SK-N-SH (cell line): ENCODE measurements around the gene C1RL. TPM values are rescaled to one million over a fixed set of nuclear protein-coding genes. Genes with fewer than 3 reads are reported as not detected.
"Not testable (repeated sequence)": the region's sequence is repeated elsewhere in the genome, so short reads cannot be mapped to it uniquely, and the experiment has no call there.

ENCODE experiments used
- CTCF ChIA-PET: fragments of 300-600, 350-600 bp; formaldehyde crosslinking; extraction: SDS; loops from one replicate; lab custom pipeline; 2021; lab: Yijun Ruan, JAX
- POLR2A ChIA-PET: fragments of 350-600 bp; sonication (Branson Sonifier 250); formaldehyde crosslinking; extraction: SDS; loops from one replicate; lab custom pipeline; 2020; ENCODE audit warnings: antibody characterized with exemption, inconsistent platforms; lab: Yijun Ruan, JAX
- DNase-seq: peaks from one replicate; pipeline ENCODE4 v3.0.0; 2012
- H2AFZ ChIP-seq: fragments of 200-600 bp; sonication (generic); 2 replicates; pipeline ENCODE4 v1.8.1; 2016; ENCODE audit warnings: antibody characterized with exemption, mild to moderate bottlenecking, low read depth
- H3F3A ChIP-seq: fragments of 200-600 bp; sonication (generic); replicated peaks from 2 replicates; pipeline ENCODE3; 2016; ENCODE audit warnings: antibody characterized with exemption, mild to moderate bottlenecking; ENCODE audit not compliant: insufficient read depth
- H3K27ac ChIP-seq, 2 experiments: fragments of 200-500 bp in 1 of 2; fragments of 200-600 bp in 1 of 2; sonication (Bioruptor generic) in 1 of 2; sonication (generic), shearing (Covaris generic) in 1 of 2; 2 replicates each; pipeline versions ENCODE4 v1.5.1 to v1.6.1; 2014 to 2016; ENCODE audit warnings: low read depth in 2 of 2, inconsistent platforms in 1 of 2, low read length in 1 of 2, mild to moderate bottlenecking in 1 of 2, mixed read lengths in 1 of 2
- H3K27me3 ChIP-seq: fragments of 200-600 bp; sonication (generic), shearing (Covaris generic); 2 replicates; pipeline ENCODE4 v1.6.1; 2016; ENCODE audit warnings: mixed run types; ENCODE audit not compliant: insufficient read depth
- H3K36me3 ChIP-seq, 2 experiments: fragments of 200-500 bp in 1 of 2; fragments of 200-600 bp in 1 of 2; sonication (Bioruptor generic) in 1 of 2; sonication (generic) in 1 of 2; replicated peaks in 1 of 2; 2 replicates each; pipeline versions ENCODE3 to v1.5.1; 2014 to 2016; ENCODE audit warnings: low read length in 1 of 2, mild to moderate bottlenecking in 1 of 2; ENCODE audit not compliant: insufficient read depth in 2 of 2, control insufficient read depth in 1 of 2
- H3K4me1 ChIP-seq, 2 experiments: fragments of 200-500 bp in 1 of 2; fragments of 200-600 bp in 1 of 2; sonication (Bioruptor generic) in 1 of 2; sonication (generic), shearing (Covaris generic) in 1 of 2; 2 replicates each; pipeline versions ENCODE4 v1.5.1 to v1.6.1; 2014 to 2016; ENCODE audit warnings: low read depth in 1 of 2, low read length in 1 of 2, mixed run types in 1 of 2; ENCODE audit not compliant: insufficient read depth in 2 of 2, control insufficient read depth in 1 of 2
- H3K4me2 ChIP-seq: fragments of 200-600 bp; sonication (generic), shearing (Covaris generic); 2 replicates; pipeline ENCODE4 v1.6.1; 2017; ENCODE audit warnings: mixed run types
- H3K4me3 ChIP-seq, 2 experiments: fragments of 200-500 bp in 1 of 2; fragments of 200-600 bp in 1 of 2; sonication (Bioruptor generic) in 1 of 2; sonication (generic), shearing (Covaris generic) in 1 of 2; 2 replicates each; pipeline versions ENCODE4 v1.5.1 to v1.8.1; 2014 to 2016; ENCODE audit warnings: low read depth in 2 of 2, inconsistent platforms in 1 of 2, low read length in 1 of 2, mild to moderate bottlenecking in 1 of 2, mixed read lengths in 1 of 2, moderate library complexity in 1 of 2
- H3K79me2 ChIP-seq: fragments of 200-600 bp; sonication (generic); 2 replicates; pipeline ENCODE4 v1.8.1; 2017; ENCODE audit warnings: mild to moderate bottlenecking; ENCODE audit not compliant: insufficient read depth
- H3K9ac ChIP-seq: fragments of 200-600 bp; sonication (generic); 2 replicates; pipeline ENCODE4 v1.6.1; 2017; ENCODE audit warnings: mixed run types
- H3K9me2 ChIP-seq: fragments of 200-600 bp; sonication (generic); 2 replicates; pipeline ENCODE4 v1.6.1; 2017; ENCODE audit warnings: mixed run types
- H3K9me3 ChIP-seq: fragments of 200-600 bp; sonication (generic); 2 replicates; pipeline ENCODE4 v1.6.1; 2017; ENCODE audit warnings: mixed run types, mild to moderate bottlenecking, moderate library complexity
- H4K20me1 ChIP-seq: fragments of 200-600 bp; sonication (generic); 2 replicates; pipeline ENCODE4 v1.6.1; 2017; ENCODE audit warnings: mild to moderate bottlenecking, mixed run types; ENCODE audit not compliant: insufficient read depth
- CTCF ChIP-seq: fragments of 200-600 bp; sonication (generic); IDR thresholded peaks from 2 replicates; pipeline ENCODE4 v1.6.1; 2017; ENCODE audit warnings: antibody characterized with exemption, mild to moderate bottlenecking, moderate library complexity
- EP300 ChIP-seq, 2 experiments: IDR thresholded peaks; 2 replicates each; pipeline versions ENCODE4 v1.4.0 to v1.6.1; 2012; ENCODE audit warnings: borderline replicate concordance in 1 of 2, low read depth in 1 of 2, low read length in 1 of 2
- FOSL2 ChIP-seq: IDR thresholded peaks from 2 replicates; pipeline ENCODE4 v1.4.0; 2012; ENCODE audit warnings: low read depth, mild to moderate bottlenecking, moderate library complexity, borderline replicate concordance
- FOXJ3 ChIP-seq: sonication (generic); formaldehyde crosslinking; IDR thresholded peaks from 2 replicates; pipeline ENCODE4 v1.5.1; 2020; ENCODE audit warnings: mild to moderate bottlenecking, missing genetic modification reagents
- MEF2A ChIP-seq: IDR thresholded peaks from 2 replicates; pipeline ENCODE4 v1.4.0; 2012; ENCODE audit warnings: low read depth, borderline replicate concordance
- RAD21 ChIP-seq: IDR thresholded peaks from 2 replicates; pipeline ENCODE4 v1.6.1; 2012; ENCODE audit warnings: mild to moderate bottlenecking, low read length
- TEAD4 ChIP-seq: IDR thresholded peaks from 2 replicates; pipeline ENCODE4 v1.4.0; 2012; ENCODE audit warnings: mild to moderate bottlenecking, borderline replicate concordance; ENCODE audit not compliant: insufficient read depth
- WGBS: methylation state at CpG from one replicate; pipeline ENCODE4 v1.1.6; 2017; ENCODE audit warnings: low lambda C conversion rate; 5-methylcytosine and 5-hydroxymethylcytosine counted together
- polyA plus RNA-seq, 3 experiments: library from polyadenylated mRNA; depleted of rRNA; stranded (reverse); fragments of >200 nt; gene quantifications; 2 replicates each; pipeline ENCODE4 v1.2.3, GENCODE V29; 2012
- TF ChIP-seq, protein P1 (sequence below): IDR thresholded peaks from 2 replicates; pipeline ENCODE4 v1.4.0; 2012; ENCODE audit warnings: low read depth

Gene C1RL
- polyA plus RNA-seq, 1 of the 3 experiments (the other 2 are of a cell fraction), result 8.3 TPM

DNA sequence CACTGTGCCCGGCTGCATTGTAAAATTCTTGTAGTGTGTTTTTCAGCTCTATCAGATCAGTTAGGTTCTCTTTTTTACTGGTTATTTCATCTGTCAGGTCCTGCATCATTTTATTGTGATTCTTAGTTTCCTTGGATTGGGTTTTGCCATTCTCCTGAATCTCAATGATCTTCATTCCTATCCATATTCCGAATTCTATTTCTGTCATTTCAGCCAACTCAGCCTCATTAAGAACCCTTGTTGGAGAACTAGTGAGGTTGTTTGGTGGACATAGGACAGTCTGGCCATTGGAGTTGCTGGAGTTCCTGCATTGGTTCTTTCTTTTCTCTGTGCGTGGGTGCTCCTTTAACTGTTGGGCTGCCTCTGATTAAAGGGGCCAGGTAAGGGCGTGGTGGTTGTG lies 54.1 kb downstream of the C1RL start:
- DNase-seq, result no peak
- H4K20me1 ChIP-seq, result no peaks in the 10 kb centered on the region
- H3K4me1 ChIP-seq, result no peaks in the 10 kb centered on the region
- no peak overlapping the region for H3K9ac ChIP-seq
- no peak overlapping the region for H3K4me3 ChIP-seq
- 12% methylated on average over 4 of the region's 4 CpGs for WGBS
- H3K9me3 ChIP-seq, result no peaks in the 10 kb centered on the region
- no peak overlapping the region for H3K27ac ChIP-seq
- ChIA-PET CTCF (interaction anchor here (0.8 to 1.8 kb wide), 3 partner anchors 10 to 58 kb away, joined by 3 to 5 read pairs (median 3); no protein-coding TSS in a partner anchor), POLR2A (no interaction called here)
- no peaks in the 10 kb centered on the region for H3F3A ChIP-seq
- H3K4me2 ChIP-seq, result no peak overlapping the region
- H3K27me3 ChIP-seq, result peaks cover 40% of the 10 kb centered on the region
- no peaks in the 10 kb centered on the region for H3K79me2 ChIP-seq
- H3K9me2 ChIP-seq, result no peaks in the 10 kb centered on the region
- TF ChIP-seq TEAD4 (no peak), EP300 (IDR thresholded peaks at IDR 0.05; ENCODE audit: borderline replicate concordance in 1 of 2, low read depth in 1 of 2, low read length in 1 of 2) (no peak), FOSL2 (no peak), CTCF (no peak), RAD21 (no peak), FOXJ3 (CRISPR knock-in tag) (no peak), MEF2A (no peak)
- TF ChIP-seq, protein P1, sequence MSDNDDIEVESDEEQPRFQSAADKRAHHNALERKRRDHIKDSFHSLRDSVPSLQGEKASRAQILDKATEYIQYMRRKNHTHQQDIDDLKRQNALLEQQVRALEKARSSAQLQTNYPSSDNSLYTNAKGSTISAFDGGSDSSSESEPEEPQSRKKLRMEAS, result no peak
- no peak overlapping the region for H2AFZ ChIP-seq
- H3K36me3 ChIP-seq, result no peaks in the 10 kb centered on the region

DNA sequence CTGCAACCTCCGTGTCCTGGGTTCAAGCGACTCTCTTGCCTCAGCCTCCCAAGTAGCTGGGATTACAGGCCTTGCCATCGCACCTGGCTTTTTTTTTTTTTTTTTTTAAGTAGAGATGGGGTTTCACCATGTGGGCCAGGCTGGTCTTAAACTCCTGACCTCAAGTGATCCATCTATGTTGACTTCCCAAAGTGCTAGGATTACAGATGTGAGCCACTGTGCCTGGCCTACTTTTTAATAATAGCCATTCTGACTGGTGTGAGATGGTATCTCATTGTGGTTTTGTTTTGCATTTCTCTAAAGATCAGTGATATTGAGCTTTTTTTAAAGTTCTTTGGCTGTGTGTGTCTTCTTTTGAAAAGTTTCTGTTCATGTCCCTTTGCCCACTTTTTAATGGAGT lies 59.0 kb downstream of the C1RL start:
- POLR2A ChIA-PET, result not testable (repeated sequence)
- CTCF ChIA-PET, result interaction anchor here (1.7 kb wide), 1 partner anchor 43 kb away, joined by 4 read pairs; no protein-coding TSS in a partner anchor

GRCh38 chr12:7049445-7049951 lies 59.5 kb downstream of the C1RL start:
- H3K36me3 ChIP-seq, H3K9me2 ChIP-seq, H2AFZ ChIP-seq, H4K20me1 ChIP-seq, DNase-seq, H3K4me3 ChIP-seq, H3K27ac ChIP-seq, H3K79me2 ChIP-seq, H3K4me1 ChIP-seq, H3K4me2 ChIP-seq, H3K9ac ChIP-seq, H3F3A ChIP-seq, H3K9me3 ChIP-seq, POLR2A ChIA-PET: not testable (repeated sequence)
- peaks cover 12% of the 10 kb centered on the region for H3K27me3 ChIP-seq
- 65% methylated on average over 10 of the region's 10 CpGs for WGBS
- CTCF ChIA-PET, result interaction anchor here (1.2 to 1.7 kb wide), 3 partner anchors 42 to 64 kb away, joined by 4 read pairs; no protein-coding TSS in a partner anchor

More for the DNA sequence above, 59.0 kb downstream of the C1RL start:
- not testable (repeated sequence) for H3K4me2 ChIP-seq, H3K79me2 ChIP-seq, DNase-seq, H3K9me3 ChIP-seq, H3K4me1 ChIP-seq, H3F3A ChIP-seq, H3K4me3 ChIP-seq, H2AFZ ChIP-seq, H3K27ac ChIP-seq, H4K20me1 ChIP-seq, H3K36me3 ChIP-seq, H3K9ac ChIP-seq, H3K9me2 ChIP-seq
- peaks cover 16% of the 10 kb centered on the region for H3K27me3 ChIP-seq
- 49% methylated on average over 3 of the region's 3 CpGs for WGBS
